ENCODE results near the gene TSC22D4. TPM values are rescaled to one million over a fixed set of nuclear protein-coding genes. Genes with fewer than 3 reads are reported as not detected.
A peak's percentile ranks its signal among the peaks of the same experiment; 100 is the strongest.
"Not testable (repeated sequence)": the region's sequence is repeated elsewhere in the genome, so short reads cannot be mapped to it uniquely, and the experiment has no call there.

TSC22D4 gene
- total RNA-seq, 2 experiments from 2014 or later, result 133 to 136 TPM

DNA sequence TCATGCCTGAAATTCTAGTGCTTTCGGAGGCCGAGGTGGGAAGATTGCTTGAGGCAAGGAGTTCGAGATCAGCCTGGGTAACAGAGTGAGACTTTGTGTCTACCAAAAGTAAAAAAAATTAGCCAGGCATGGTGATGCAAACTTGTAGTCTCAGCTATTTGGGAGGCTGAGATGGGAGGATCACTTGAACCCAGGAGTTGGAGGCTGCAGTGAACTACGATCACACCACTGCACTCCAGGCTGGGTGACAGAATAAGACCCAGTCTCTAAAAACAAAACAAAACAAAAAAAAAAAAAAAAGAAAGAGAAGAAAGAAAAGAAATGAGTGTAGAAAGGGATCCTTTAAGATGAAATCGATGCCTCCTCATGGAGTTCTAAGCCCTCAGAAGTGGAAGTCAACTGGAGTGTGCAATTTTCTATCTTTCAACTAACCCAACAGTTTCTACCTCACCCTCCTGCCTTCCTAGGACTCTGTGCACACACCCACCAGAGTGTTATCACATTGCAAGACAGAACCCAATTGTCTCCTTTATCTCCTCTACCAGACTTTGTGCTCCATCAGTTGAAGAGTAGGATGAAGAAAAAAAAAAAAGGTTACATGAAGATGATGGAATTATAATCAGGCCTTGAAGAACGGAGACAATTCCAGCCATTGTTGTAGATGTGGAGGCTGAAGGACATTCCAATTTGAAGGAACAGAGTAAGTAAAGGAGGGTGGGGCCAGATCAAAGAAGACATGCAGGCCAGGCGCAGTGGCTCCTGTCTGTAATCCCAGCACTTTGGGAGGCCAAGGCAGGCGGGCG lies 31.6 kb upstream of the TSC22D4 start:
- POLR2A ChIA-PET, result no interaction called here
- no peak overlapping the region for H3K4me3 Mint-ChIP-seq
- no peak for DNase-seq
- CTCF ChIA-PET, result interaction anchor here (1.2 kb wide), 1 partner anchor 28 kb away, joined by 3 read pairs; no protein-coding TSS in a partner anchor
- peaks cover 5% of the 10 kb centered on the region for H3K4me1 Mint-ChIP-seq
- peaks cover 3% of the 10 kb centered on the region for H3K27me3 Mint-ChIP-seq
- H3K27ac Mint-ChIP-seq, result no peak overlapping the region
- H3K9me3 Mint-ChIP-seq, result no peaks in the 10 kb centered on the region
- H3K36me3 Mint-ChIP-seq (ENCODE audit: low read depth), result no peaks in the 10 kb centered on the region

DNA sequence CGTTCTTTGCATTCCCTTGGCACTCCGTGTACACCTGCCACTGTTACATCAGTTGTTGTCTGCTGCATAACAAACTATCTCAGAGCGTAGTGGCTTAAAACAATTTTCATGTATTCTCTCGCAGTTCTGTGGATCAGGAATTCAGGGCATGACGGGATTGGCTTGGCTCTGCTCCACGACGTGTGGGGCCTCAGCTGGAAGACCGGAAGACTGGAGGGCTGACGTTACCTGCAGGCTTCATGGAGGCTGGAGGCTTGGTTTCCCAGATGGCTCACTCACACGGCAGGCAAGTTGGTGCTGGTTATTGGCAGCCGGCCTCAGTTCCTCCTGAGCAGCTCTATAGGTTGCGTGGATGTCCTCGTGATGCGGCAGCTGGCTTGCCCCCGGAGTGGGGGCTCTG lies 30.2 kb upstream of the TSC22D4 start:
- no peak for DNase-seq
- Mint-ChIP-seq H3K27ac (no peak overlapping the region), H3K36me3 (ENCODE audit: low read depth) (no peaks in the 10 kb centered on the region), H3K4me1 (no peaks in the 10 kb centered on the region), H3K9me3 (no peaks in the 10 kb centered on the region), H3K27me3 (peaks cover 3% of the 10 kb centered on the region), H3K4me3 (no peak overlapping the region)
- ChIA-PET POLR2A (no interaction called here), CTCF (no interaction called here)

DNA sequence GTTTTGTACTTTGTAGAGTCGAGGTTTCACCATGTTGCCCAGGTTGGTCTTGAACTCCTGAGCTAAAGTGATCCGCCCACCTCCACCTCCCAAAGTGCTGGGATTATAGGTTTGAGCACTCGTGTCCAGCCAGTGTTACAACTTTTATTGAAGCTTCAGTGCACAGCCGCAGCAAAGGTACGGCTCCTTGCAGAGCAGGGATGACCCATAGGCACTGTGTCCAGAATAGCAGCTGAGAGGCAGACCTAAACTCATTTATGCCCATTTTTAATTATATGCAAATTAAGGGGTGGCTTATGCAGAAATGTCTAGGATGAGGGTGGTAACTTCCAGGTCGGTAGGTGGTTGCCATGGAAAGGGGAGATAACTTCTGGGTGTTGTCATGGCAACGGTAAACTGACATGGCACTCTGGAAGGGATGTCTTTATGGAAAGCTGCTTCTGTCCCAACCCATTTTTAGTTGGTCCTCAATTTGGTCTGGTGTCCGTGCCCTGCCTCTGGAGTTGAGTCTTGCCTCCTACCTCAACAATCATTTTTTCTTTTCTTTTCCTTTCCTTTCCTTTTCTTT lies 27.4 kb upstream of the TSC22D4 start:
- no peaks in the 10 kb centered on the region for H3K36me3 Mint-ChIP-seq (ENCODE audit: low read depth)
- peaks cover 3% of the 10 kb centered on the region for H3K27me3 Mint-ChIP-seq
- no peak for DNase-seq
- H3K4me1 Mint-ChIP-seq, result no peaks in the 10 kb centered on the region
- POLR2A ChIA-PET, result no interaction called here
- CTCF ChIA-PET, result interaction anchor here (0.6 to 1.2 kb wide), 3 partner anchors 10 to 58 kb away, joined by 3 to 7 read pairs (median 4); no protein-coding TSS in a partner anchor
- no peak overlapping the region for H3K4me3 Mint-ChIP-seq
- no peak overlapping the region for H3K27ac Mint-ChIP-seq
- H3K9me3 Mint-ChIP-seq, result no peaks in the 10 kb centered on the region

DNA sequence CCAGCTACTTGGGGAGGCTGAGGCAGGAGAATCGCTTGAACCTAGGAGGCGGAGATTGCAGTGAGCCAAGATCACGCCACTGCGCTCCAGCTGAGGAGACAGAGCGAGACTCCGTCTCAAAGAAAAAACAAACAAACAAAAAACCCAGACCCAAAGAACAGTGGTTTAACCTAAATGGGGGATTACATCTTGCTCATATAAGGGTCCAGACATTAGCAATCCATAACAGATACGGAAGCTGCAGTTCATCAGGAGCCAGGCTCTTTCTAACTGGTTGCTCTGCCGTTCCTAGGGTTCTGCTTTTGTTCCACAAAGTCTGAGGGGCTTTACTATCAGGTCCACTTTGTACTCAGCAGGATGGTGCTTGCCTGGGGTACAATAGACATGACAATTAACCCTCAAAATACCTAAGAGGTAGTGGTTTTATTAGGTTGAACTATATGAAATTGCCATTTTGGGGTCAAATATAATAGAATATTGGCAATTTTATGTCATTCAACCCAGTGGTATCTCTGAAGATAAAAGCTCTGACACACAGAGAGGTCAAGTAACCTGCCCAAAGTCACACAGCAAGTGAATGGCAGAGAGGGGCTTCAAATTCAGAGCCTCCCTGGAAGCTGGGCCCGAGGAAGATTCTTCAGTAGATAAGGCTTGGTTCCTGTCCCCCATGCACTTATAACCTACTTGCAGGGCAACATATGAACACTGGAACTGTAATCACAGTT lies 26.0 kb upstream of the TSC22D4 start:
- Mint-ChIP-seq H3K9me3 (no peaks in the 10 kb centered on the region), H3K4me3 (no peak overlapping the region), H3K36me3 (ENCODE audit: low read depth) (no peaks in the 10 kb centered on the region), H3K27ac (no peak overlapping the region), H3K27me3 (peaks cover 3% of the 10 kb centered on the region), H3K4me1 (no peaks in the 10 kb centered on the region)
- CTCF ChIA-PET, result interaction anchor here (1.2 to 2.1 kb wide), 2 partner anchors 55 to 59 kb away, joined by 4 to 6 read pairs; no protein-coding TSS in a partner anchor
- no peak for DNase-seq
- POLR2A ChIA-PET, result no interaction called here

DNA sequence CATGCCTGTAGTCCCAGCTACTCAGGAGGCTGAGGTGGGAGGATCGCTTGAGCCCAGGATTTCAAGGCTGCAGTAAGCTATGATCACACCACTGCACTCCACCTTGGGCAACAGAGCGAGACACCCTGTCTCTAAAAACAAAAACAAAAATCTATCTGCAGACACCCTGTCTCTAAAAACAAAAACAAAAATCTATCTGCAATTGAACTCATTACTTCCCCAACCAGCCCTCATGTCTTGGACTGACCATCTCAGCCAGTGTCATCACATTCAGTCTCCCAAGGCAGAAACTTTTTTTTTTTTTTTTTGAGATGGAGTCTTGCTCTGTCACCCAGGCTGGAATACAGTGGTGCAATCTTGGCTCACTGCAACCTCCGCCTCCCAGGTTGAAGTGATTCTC lies 25.0 kb upstream of the TSC22D4 start:
- H3K27me3 Mint-ChIP-seq; H3K9me3 Mint-ChIP-seq; POLR2A ChIA-PET; H3K36me3 Mint-ChIP-seq (ENCODE audit: low read depth); H3K4me1 Mint-ChIP-seq; H3K27ac Mint-ChIP-seq; DNase-seq; H3K4me3 Mint-ChIP-seq: not testable (repeated sequence)
- CTCF ChIA-PET, result interaction anchor here (2.1 kb wide), 1 partner anchor 56 kb away, joined by 6 read pairs; no protein-coding TSS in a partner anchor

DNA sequence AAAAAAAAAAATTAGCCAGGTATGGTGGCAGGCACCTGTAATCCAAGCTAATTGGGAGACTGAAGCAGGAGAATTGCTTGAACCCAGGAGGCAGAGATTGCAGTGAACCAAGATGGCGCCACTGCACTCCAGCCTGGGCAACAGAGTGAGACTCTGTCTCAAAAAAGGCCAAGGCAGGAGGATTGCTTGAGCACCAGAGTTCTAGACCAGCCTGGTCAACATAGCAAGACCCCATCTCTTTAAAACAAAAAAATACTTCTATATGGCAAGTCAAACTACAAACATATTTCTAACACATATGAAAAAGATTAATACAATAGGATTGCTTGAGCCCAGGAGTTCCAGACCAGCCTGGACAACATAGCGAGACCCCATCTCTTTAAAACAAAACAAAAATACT lies 21.7 kb upstream of the TSC22D4 start:
- H3K4me1 Mint-ChIP-seq; POLR2A ChIA-PET; H3K4me3 Mint-ChIP-seq; CTCF ChIA-PET; DNase-seq; H3K36me3 Mint-ChIP-seq (ENCODE audit: low read depth); H3K27me3 Mint-ChIP-seq; H3K9me3 Mint-ChIP-seq; H3K27ac Mint-ChIP-seq: not testable (repeated sequence)

DNA sequence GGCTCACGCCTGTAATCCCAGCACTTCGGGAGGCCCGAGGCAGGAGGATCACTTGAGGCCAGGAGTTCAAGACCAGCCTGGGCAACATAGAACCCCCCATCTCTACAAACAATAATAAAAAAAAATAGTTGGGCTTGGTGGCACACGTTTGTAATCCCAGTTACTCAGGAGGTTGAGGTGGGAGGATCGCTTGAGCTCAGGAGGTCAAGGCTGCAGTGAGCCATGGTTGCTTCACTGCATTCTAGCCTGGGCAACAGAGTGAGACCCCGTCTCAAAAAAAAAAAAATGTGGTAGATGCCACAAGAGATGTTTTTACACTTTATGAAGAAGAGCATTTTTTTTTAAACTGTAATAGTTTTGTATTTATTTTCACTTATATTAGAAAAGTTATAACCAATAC lies 17.5 kb upstream of the TSC22D4 start:
- CTCF ChIA-PET, result interaction anchor here (1.0 to 1.6 kb wide), 2 partner anchors 14 to 210 kb away, joined by 3 to 9 read pairs; partner anchors contain the start of gene POP7
- POLR2A ChIA-PET, result no interaction called here
- DNase-seq, result no peak

DNA sequence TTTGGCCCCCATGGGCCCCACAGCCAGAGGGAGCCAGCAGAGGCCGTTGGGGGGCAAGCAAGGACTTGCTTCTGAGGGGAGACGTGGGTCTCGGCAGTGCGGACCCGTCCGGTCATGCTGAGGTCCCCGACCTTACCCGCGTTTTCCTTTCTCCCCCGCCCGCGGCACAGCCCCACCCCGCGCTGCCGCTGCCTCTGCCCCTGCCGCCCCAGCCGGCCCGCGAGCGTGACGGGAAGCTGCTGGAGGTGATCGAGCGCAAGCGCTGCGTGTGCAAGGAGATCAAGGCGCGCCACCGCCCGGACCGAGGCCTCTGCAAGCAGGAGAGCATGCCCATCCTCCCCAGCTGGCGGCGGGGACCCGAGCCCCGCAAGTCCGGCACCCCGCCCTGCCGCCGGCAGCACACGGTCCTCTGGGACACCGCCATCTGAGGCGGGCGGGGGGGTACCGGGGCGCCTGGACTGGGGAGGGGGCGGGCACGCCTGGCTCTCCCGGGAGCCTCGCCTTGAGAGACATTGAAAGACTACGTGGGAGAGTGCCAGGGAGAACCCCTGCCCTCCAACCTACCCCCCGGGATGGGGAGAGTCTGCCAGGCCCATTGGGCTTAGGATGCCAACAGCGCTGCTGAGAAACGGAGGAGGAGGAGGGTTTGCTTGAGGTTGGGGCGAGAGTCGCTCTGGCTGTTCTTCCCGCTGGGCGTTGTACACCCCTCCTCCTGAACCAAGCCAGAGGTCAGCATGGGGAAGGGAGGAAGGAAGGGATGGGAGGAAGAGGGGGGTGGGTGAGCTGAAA lies 14.7 kb upstream of the TSC22D4 start:
- H3K36me3 Mint-ChIP-seq (ENCODE audit: low read depth), result no peaks in the 10 kb centered on the region
- peak overlapping the region; percentile 48 for H3K4me3 Mint-ChIP-seq
- no peak overlapping the region for H3K27ac Mint-ChIP-seq
- ChIA-PET CTCF (interaction anchor here (0.6 to 2.0 kb wide), 8 partner anchors 11 to 359 kb away, joined by 3 to 11 read pairs (median 3); partner anchors contain the start of gene SLC12A9), POLR2A (interaction anchor here (0.6 to 1.8 kb wide), 5 partner anchors 9 to 212 kb away, joined by 3 to 7 read pairs (median 3); partner anchors contain the start of genes POP7 and ZCWPW1)
- peaks cover 17% of the 10 kb centered on the region for H3K27me3 Mint-ChIP-seq
- H3K4me1 Mint-ChIP-seq, result peaks cover 13% of the 10 kb centered on the region
- peak; percentile 66 for DNase-seq
- H3K9me3 Mint-ChIP-seq, result no peaks in the 10 kb centered on the region

More for the DNA sequence above, 17.5 kb upstream of the TSC22D4 start:
- Mint-ChIP-seq H3K9me3 (no peaks in the 10 kb centered on the region), H3K4me3 (no peak overlapping the region), H3K27me3 (peaks cover 19% of the 10 kb centered on the region), H3K36me3 (ENCODE audit: low read depth) (no peaks in the 10 kb centered on the region), H3K4me1 (peaks cover 13% of the 10 kb centered on the region), H3K27ac (no peak overlapping the region)

DNA sequence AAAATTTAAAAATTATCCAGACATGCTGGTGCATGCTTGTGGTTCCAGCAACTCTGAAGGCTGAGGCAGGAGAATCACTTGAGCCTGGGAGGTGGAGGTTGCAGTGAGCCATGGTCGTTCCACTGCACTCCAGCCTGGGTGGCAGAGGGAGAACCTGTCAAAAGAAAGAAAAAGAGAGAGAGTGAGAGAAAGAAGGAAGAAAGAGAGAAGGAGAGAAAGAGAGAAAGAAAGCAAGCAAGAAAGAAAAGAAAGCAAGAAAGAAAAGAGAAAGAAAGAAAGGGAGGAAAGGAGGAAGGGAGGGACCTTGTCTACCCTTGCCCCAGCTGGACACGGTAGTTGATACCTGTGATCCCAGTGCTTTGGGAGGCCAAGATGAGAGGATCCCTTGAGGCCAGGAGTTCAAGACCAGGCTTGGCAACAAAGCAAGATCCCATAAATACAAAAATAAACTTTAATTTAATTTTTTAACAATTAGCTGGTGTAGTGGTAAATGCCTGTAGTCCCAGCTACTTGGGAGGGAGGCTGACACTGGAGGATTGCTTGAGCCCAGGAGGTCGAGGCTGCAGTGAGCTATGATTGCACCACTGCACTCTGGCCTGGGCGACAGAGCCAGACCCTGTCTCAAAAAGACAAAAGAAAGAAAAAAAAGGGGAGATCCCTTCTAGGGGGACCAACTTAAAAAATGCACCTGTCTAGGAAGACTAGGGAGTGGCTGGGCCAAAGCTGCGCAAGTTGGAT lies 13.9 kb upstream of the TSC22D4 start:
- H3K27me3 Mint-ChIP-seq, result peaks cover 17% of the 10 kb centered on the region
- CTCF ChIA-PET, result interaction anchor here (1.3 to 2.0 kb wide), 6 partner anchors 10 to 360 kb away, joined by 3 to 11 read pairs (median 4); partner anchors contain the start of gene SLC12A9

DNA sequence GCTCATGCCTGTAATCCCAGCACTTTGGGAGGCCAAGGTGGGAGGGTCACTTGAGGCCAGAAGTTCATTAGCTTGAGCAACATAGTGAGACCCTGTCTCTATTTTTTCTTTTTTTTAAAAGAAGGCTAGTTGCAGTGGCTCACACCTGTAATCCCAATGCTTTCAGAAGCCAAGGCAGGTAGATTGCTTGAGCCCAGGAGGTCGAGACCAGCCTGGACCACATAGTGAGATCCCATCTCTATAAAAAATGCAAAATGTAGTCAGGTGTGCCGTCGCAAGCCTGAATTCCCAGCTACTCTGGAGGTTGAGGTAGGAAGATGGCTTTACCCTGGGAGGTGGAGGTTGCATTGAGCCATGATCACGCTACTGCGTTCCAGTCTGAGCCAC lies 12.2 kb upstream of the TSC22D4 start:
- no peaks in the 10 kb centered on the region for H3K36me3 Mint-ChIP-seq (ENCODE audit: low read depth)

More for the DNA sequence above, 13.9 kb upstream of the TSC22D4 start:
- no peaks in the 10 kb centered on the region for H3K9me3 Mint-ChIP-seq
- no peak overlapping the region for H3K27ac Mint-ChIP-seq
- H3K4me3 Mint-ChIP-seq, result peak overlapping the region; percentile 48
- peaks cover 13% of the 10 kb centered on the region for H3K4me1 Mint-ChIP-seq
- POLR2A ChIA-PET, result interaction anchor here (1.0 to 1.8 kb wide), 4 partner anchors 16 to 213 kb away, joined by 3 to 7 read pairs (median 4); partner anchors contain the start of genes POP7 and ZCWPW1
- no peaks in the 10 kb centered on the region for H3K36me3 Mint-ChIP-seq (ENCODE audit: low read depth)
- no peak for DNase-seq

DNA sequence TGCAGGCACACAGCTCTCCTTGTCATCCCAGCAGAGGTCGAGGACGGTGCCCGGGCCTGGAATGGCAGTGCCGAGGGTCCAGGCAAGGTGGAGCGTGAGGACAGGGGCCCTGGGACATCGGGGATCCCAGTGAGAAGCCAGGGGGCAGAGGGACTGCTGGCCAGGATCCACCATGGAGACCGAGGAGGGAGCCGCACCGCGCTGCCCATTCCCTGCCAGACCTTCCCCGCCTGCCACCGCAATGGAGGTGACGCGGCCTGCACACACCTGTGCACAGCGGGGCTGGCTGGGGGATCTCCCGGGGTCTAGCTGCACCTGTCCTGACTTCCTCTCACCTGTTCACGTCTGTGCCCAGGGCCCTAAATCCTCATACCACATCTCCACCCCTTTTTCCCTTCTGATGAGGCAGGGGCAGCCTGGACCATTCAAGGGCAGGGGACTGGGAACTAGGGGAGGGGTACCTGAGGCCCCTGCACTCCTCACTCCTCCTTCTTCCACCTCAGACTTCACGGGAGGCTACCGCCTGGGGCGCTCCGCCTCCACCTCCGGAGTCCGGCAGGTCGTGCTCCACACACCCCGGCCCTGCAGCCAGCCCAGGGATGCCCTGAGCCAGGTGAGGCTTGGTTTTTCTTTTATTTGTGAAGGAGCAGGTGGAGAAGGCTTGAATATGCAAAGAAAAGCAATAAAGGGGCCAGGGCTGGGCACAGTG lies 11.6 kb upstream of the TSC22D4 start:
- Mint-ChIP-seq H3K4me3 (no peak overlapping the region), H3K4me1 (peaks cover 13% of the 10 kb centered on the region), H3K9me3 (no peaks in the 10 kb centered on the region), H3K27me3 (peaks cover 12% of the 10 kb centered on the region), H3K36me3 (ENCODE audit: low read depth) (no peaks in the 10 kb centered on the region), H3K27ac (no peak overlapping the region)
- CTCF ChIA-PET, result no interaction called here
- POLR2A ChIA-PET, result no interaction called here
- no peak for DNase-seq

More for the DNA sequence above, 12.2 kb upstream of the TSC22D4 start:
- H3K27me3 Mint-ChIP-seq, result peaks cover 14% of the 10 kb centered on the region
- no peak for DNase-seq
- ChIA-PET POLR2A (no interaction called here), CTCF (interaction anchor here (0.6 kb wide), 1 partner anchor 1902 kb away, joined by 3 read pairs; no protein-coding TSS in a partner anchor)
- H3K27ac Mint-ChIP-seq, result no peak overlapping the region
- H3K9me3 Mint-ChIP-seq, result no peaks in the 10 kb centered on the region
- H3K4me1 Mint-ChIP-seq, result peaks cover 13% of the 10 kb centered on the region
- H3K4me3 Mint-ChIP-seq, result no peak overlapping the region
